22Rv1 (cell line): ENCODE results near the gene TUBA3E.
"Not testable (repeated sequence)": the region's sequence is repeated elsewhere in the genome, so short reads cannot be mapped to it uniquely, and the experiment has no call there.

ENCODE experiments used
- H3K27ac ChIP-seq: fragments of 450-650 bp; 2 replicates; pipeline ENCODE4 v1.5.1; 2017
- ZFX ChIP-seq: fragments of 450-650 bp; IDR thresholded peaks from 2 replicates; pipeline ENCODE4 v1.6.1; 2017; ENCODE audit warnings: antibody characterized with exemption, borderline replicate concordance
- TF ChIP-seq, protein P1 (sequence below): fragments of 450-650 bp; IDR thresholded peaks from 2 replicates; pipeline ENCODE4 v1.5.1; 2017; ENCODE audit warnings: mild to moderate bottlenecking

TUBA3E gene

DNA sequence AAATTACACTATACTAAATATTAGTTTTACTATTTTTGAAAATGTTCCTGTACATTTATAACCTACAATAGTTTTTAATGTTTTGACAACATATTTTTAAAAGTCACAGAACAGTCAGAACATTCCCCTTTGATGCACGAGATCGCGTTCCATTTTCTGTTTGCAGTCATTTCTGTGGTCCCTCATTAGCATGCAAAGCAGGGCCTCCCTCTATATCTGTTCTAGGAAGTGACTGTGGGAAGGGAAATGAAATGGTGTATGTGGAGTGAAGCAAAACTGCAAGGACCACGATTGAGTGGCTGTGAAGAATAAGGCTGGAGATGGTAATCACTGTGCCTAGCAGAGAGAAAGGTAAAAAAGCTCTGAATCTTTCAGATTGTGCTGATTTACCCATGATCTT is 24.3 kb upstream of the TUBA3E start:
- not testable (repeated sequence) for H3K27ac ChIP-seq

DNA sequence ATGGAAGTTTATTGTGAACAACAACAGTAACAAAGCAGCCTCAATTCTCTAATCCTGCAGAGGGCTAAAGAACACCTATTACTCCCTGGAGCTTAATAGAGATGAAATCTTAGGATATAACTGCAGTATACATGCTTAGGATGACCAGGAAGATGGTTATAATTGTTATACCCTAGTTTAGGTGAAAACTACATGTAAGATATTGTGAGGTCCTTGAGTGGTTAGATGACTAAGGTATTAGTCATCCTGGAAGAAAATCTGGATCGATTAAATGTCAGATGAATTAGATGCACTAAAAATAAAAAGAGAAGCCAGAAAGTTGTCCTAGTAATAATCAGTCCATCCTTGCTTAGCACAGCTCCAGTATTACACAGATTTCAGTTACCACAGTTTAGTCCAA is 22.3 kb upstream of the TUBA3E start:
- not testable (repeated sequence) for H3K27ac ChIP-seq

DNA sequence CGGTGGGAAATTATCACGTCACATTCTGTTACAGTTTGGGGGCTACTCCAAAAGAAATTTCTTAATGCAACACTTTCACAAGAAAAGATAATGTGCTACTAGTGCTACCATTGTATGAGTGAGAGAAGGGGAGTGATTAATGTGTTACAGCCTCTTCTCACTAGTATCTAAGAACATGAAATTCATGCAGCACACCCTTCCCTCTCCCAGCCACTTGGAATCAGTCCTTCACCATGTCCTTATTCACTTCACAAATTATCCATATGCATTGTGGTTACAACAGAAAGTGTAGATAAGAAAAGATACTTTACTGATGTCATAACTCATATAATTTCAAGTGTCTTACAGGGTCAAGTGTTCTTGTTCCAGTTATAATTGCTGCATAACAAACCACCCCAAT is 20.9 kb upstream of the TUBA3E start:
- not testable (repeated sequence) for H3K27ac ChIP-seq

DNA sequence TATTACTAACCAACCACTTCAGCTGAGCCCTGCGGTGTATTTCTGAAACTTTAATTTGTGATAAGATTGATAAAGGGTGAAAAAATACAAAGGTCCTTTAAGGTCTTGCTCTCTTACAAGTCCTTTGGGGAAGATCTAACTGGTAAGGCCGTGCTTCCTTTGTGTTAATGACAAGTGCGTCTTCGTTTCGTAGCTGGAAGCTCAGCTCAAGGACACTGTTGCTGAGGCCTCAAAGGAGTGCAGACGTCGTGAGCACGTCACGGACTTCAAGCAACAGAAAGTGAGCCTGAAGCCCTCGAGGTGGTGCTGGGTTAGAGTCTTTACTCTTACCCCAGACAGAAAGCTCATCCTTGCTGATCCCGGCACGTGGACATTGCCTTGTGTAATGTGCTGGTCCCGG is 8.8 kb upstream of the TUBA3E start:
- not testable (repeated sequence) for H3K27ac ChIP-seq

DNA sequence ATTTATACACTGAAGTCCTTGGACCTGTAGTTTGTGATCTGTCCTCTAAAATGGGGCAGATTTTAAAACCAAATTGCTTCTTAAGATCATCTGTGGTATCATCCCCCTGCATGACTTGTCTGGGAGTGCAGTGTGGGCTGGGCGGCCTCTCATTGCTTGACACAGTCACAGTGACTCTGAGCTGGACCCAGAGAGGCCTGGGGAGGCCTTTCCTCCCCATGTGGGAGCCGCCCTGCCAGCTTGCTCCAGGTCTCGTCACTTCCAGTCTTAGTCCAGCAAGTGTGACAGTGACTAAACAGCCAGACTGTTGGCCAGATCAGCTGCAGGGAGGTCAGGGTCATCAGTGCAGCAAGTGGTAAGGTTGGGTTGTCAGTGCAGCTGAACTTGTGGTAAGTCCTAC is 4.9 kb upstream of the TUBA3E start:
- not testable (repeated sequence) for H3K27ac ChIP-seq

DNA sequence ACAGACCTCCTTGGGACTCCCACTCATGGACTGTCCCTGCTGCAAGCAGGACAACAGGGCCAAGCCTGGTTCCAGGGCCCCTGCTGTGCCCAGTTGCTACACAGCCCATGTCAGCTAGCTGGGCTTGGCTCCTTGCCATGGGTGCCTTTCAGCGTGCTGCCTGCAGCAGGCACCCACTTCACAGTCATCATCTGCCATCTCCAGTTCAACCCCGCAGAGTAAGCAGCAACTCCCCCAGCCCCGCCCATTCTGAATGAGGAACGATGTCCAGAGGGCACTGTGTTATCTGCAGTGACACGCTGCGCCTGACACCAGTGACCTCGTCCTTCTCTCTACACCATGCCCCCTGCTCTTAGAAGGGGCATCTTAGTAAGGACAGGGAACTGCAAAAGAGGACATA is 4.3 kb upstream of the TUBA3E start:
- not testable (repeated sequence) for H3K27ac ChIP-seq

DNA sequence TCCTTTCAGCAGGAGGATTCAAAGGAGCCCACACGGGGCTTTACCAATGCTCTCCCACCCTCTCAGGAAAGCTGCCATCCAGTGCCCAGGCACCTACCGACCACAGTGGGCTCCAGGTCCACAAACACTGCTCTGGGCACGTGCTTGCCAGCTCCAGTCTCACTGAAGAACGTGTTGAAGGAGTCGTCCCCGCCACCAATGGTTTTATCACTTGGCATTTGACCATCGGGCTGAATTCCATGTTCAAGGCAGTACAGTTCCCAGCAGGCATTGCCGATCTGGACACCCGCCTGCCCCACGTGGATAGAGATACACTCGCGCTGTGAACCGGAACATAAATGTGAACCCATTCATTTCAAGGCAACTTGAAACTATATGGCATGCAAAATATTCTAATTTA is 2.2 kb downstream of the TUBA3E start:
- not testable (repeated sequence) for H3K27ac ChIP-seq

DNA sequence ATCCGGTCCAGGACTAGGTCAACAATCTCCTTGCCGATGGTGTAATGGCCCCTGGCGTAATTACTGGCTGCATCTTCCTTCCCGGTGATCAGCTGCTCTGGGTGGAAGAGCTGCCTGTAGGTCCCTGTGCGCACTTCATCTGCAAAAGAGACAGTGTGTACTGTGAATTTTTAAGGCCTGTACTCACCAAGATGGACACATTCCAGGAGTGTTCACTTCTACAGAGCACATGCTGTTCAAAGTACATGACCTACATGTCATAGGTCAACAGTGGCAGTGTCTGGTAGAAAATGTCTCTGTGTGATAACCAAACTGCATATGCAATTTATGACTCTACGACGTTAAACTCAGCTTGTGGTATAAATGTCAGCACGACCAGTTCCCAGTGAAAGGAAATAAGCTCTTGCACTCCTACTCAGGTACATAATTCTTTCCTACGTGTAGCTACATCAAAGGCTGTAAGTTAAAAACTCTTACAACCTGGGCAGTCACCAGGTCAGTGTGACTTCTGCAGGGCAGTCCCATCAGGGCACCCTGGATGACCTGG is 3.1 kb downstream of the TUBA3E start:
- H3K27ac ChIP-seq = not testable (repeated sequence)

DNA sequence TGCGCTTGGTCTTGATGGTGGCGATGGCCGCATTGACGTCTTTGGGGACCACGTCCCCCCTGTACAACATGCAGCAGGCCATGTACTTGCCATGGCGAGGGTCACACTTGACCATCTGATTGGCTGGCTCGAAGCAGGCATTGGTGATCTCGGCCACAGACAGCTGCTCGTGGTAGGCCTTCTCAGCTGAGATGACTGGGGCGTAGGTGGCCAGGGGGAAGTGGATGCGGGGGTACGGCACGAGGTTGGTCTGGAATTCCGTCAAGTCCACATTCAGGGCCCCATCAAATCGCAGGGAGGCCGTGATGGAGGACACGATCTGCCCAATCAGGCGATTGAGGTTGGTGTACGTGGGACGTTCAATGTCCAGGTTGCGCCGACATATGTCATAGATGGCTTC is 4.4 kb downstream of the TUBA3E start:
- H3K27ac ChIP-seq = not testable (repeated sequence)

DNA sequence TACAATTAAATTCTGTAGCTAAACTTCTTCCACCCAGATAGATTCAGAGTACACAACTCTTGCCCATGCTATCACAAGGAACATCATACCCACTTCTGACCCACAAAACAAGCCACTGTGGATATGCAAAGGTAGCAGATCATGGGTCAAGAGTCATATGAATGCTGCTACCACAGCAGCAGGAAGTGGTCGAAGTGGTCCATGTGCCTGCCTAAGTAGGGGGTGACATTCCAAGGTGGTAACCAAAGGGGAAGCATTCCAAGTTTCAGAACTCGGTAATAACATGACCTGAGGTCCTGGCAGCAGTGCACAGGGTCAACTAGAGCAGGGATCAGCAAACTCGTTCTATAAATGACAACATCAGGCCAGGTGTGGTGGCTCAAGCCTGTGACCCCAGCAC is 5.8 kb downstream of the TUBA3E start:
- H3K27ac ChIP-seq = not testable (repeated sequence)

DNA sequence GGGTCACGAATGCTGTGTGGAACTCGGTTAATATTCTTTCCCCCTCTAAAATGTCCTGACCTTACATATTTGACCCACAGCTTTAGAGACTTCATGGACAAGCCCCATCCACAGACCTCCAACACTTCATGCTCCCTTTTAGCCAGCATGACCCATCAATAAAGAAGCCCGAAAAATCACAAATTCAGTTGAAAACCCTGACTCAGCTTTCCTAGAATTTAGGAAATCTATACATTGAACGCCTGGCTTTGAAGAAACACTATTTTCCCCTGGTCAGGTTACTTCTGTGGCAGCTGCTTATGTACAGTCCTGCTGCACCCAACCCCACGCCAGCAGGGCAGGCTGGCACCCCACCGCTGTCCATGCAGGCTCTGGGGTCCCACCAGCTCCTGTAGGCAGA is 6.9 kb downstream of the TUBA3E start:
- H3K27ac ChIP-seq = not testable (repeated sequence)

DNA sequence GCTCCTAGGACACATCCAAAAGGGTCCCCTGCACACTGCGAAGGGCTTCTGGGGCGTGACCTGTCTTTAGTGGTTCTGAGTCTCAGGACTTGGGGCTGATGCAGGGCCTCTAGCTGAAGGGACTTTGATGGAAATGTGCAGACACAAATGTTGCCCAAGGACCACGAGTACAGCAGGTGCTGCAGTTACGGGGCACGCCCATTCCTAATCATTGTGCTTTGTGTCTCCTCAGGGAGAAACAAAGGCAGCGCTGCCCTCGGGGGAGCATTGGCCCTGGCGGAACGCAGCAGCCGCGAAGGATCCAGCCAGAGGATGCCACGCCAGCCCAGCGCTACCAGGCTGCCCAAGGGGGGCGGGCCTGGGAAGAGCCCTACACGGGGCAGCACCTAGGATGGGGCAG is 8.0 kb downstream of the TUBA3E start:
- H3K27ac ChIP-seq = no peak overlapping the region
- TF ChIP-seq, protein P1, sequence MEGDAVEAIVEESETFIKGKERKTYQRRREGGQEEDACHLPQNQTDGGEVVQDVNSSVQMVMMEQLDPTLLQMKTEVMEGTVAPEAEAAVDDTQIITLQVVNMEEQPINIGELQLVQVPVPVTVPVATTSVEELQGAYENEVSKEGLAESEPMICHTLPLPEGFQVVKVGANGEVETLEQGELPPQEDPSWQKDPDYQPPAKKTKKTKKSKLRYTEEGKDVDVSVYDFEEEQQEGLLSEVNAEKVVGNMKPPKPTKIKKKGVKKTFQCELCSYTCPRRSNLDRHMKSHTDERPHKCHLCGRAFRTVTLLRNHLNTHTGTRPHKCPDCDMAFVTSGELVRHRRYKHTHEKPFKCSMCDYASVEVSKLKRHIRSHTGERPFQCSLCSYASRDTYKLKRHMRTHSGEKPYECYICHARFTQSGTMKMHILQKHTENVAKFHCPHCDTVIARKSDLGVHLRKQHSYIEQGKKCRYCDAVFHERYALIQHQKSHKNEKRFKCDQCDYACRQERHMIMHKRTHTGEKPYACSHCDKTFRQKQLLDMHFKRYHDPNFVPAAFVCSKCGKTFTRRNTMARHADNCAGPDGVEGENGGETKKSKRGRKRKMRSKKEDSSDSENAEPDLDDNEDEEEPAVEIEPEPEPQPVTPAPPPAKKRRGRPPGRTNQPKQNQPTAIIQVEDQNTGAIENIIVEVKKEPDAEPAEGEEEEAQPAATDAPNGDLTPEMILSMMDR = no peak
- TF ChIP-seq ZFX = no peak

DNA sequence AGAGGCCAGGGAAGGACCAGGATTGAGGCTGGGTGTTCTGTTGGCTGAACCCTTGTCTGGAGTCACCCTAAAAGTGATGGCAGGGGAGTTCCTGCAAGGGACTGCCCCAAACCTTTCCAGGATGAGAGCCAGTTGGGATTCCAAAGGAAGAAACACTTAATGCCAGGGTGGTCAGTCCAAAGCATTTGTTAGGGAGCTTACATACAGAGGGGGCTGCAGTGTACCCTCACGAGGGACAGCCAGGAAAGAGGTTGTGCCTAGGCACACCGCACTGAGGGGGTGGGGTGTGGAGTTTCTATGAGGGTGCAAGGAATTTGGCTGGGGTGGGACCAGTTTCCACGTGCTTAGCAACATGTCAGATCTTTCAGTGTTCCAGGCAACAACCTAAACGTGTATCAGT is 9.3 kb downstream of the TUBA3E start:
- H3K27ac ChIP-seq = not testable (repeated sequence)

DNA sequence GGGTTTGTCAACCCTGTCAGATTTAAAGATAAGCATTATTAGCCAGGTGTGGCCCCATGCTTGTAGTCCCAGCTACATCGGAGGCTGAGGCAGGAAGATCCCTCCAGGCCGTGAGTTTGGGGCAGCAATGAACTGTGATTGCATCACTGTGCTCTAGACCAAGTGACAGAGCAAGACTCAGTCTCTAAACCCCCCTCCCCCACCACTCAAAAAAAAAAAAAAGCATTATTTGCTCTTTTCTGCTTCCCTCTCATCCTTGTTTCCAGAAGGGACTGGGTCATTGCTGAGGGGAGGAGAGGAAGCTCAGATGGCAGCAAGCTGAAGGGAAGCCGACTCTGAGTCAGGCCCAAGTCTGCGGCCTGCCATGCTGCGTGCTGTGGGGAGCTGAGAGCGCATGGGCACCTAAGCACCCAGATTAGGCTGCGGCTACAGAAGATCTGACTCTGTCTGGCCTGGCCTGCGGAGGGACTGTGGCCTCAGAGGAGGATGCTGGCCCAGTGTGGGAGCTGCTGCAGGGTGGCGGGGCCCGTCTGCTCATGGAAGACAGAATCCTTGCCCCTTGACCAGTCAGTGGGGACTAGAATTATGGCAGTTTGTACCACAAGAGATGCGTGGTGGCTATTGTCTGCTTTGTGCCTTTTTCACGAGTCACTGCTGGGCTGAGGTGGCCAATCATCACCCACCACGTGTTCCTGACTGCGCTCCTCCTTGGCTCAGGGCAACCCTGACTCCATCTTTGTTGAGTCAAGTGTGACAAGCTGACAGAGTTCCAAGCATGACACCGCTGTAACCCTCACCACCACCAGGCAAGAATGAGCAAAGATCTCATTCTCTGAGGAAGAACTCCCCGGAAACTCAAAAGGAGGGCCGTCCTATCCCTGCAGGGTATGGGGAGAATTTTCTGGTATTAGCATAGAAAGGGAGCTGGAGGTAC is 10.1 kb downstream of the TUBA3E start:
- H3K27ac ChIP-seq = not testable (repeated sequence)

DNA sequence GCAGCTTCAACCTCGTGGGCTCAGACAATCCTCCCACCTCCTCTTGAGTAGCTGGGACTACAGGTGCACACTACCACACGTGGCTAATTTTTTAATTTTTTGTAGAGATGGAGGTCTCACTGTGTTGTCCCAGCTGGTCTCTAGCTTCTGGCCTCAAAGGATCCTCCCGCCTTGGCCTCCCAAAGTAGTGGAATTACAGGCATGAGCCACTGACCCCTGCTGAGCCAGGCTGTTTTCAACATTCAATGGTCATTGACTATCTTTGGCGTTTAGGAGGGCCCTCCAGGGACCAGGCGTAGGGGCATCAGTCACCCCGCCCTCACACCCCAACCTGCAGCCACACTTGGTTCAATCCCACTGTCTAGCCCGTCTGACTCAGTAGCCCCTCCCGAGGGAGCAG is 11.0 kb downstream of the TUBA3E start:
- H3K27ac ChIP-seq = no peak overlapping the region
- TF ChIP-seq ZFX = no peak
- TF ChIP-seq, protein P1 = no peak
